Measurements from ENCODE around the gene AJUBA.
"Not testable (repeated sequence)": the region's sequence is repeated elsewhere in the genome, so short reads cannot be mapped to it uniquely, and the experiment has no call there.

The AJUBA gene

DNA sequence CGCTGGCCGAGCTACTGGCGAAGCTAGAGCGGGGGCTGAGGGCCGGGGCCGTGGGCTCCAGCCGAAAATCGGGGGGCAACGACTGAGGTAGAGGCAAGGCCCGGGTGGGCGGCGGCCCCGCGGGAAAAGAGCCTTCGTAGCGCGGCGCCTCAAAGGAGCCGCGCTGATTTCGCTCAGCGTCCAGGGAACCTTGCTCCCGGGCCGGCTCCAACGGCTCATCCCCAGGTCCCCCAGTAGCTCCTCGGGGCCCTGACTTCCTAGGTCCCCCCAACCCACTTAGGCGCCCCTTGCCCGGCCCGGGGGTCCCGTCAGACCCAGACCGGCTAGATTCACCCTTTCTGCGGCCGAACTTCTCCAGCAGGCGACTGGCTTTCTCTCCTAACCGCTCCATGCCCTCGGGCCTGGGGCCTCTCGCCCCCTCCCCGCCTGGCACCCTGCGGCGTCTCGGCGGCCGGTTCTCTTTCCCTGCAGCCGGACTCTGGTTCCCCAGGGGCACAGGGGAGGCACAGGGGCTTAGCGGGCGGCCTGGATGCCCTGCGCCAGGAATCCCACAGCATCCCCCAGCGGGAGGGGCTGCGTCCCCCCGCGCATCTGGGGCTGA lies 375 bp downstream of the AJUBA start:
- in situ Hi-C loops (cut with MboI; ENCODE audit: low sequenced_read_pairs): no loop called here

- in situ Hi-C loops (cut with MboI; ENCODE audit: low sequenced_read_pairs): no loop called here
These were observed 1.1 kb downstream of the AJUBA start for GRCh38 chr14:22981090-22981875.

DNA sequence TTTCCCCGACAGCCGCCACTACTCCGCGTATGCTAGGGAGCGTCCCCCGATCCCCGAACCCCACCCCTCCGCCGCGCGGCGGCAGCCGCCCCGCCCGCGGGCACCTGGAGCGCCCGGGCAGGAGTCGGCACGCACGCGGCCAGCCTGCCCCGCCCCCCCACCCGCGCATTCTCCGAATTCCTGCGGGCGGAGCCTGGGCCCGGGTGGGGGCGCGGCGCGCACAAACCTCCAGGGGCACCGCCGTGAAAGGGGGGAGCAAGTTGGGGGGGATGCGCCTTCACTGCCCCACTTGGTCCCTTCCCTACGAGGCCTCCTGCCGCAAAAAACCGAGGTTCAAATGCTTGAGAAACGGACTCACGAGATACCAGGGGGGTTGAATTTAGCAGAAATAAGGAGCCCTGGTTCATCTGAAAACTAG lies 1.7 kb downstream of the AJUBA start:
- in situ Hi-C loops (cut with MboI; ENCODE audit: low sequenced_read_pairs): no loop called here

- in situ Hi-C loops (cut with MboI; ENCODE audit: low sequenced_read_pairs): no loop called here
These were observed 2.5 kb downstream of the AJUBA start for GRCh38 chr14:22979748-22980392.

DNA sequence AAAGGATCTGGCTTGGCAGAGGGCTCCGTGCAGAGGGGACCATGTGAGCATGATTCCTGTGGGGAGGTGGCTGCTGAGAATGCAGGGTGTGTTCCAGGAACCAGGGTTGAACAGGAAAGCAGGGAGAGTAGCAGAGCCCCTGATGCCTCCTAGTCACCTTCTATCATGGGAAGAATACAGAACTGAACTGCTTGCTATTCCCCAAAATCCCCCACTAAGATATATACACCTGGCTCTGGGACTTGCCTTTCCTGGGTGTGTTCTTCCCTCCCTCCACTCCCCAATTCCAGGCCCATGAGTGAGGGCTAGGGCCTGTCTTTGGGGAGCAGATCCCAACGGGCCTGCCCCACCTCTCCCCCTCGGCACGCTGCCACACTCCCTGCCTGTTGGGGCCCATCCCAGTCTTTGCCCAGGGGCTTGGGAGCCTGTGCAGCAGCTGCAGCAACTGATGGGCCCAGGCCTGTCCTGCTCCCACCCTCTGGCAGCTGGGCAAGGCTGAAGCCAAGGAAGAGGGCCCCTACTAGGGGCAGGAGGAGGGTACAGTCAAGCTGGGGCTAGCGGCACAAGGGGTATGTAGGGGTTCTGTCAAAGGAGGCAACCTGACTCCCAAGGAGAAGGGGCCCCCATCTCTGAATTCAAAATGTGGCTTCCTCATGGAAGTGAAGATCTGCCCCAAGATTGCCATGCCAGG lies 3.2 kb downstream of the AJUBA start:
- in situ Hi-C loops (cut with MboI; ENCODE audit: low sequenced_read_pairs): no loop called here

- in situ Hi-C loops (cut with MboI; ENCODE audit: low sequenced_read_pairs): no loop called here
These were observed 3.9 kb downstream of the AJUBA start for GRCh38 chr14:22978487-22978837.

- in situ Hi-C loops (cut with MboI; ENCODE audit: low sequenced_read_pairs): no loop called here
These were observed 4.5 kb downstream of the AJUBA start for GRCh38 chr14:22977684-22978486.

GRCh38 chr14:22977434-22977683 lies 5.0 kb downstream of the AJUBA start:
- in situ Hi-C loops (cut with MboI; ENCODE audit: low sequenced_read_pairs): no loop called here

DNA sequence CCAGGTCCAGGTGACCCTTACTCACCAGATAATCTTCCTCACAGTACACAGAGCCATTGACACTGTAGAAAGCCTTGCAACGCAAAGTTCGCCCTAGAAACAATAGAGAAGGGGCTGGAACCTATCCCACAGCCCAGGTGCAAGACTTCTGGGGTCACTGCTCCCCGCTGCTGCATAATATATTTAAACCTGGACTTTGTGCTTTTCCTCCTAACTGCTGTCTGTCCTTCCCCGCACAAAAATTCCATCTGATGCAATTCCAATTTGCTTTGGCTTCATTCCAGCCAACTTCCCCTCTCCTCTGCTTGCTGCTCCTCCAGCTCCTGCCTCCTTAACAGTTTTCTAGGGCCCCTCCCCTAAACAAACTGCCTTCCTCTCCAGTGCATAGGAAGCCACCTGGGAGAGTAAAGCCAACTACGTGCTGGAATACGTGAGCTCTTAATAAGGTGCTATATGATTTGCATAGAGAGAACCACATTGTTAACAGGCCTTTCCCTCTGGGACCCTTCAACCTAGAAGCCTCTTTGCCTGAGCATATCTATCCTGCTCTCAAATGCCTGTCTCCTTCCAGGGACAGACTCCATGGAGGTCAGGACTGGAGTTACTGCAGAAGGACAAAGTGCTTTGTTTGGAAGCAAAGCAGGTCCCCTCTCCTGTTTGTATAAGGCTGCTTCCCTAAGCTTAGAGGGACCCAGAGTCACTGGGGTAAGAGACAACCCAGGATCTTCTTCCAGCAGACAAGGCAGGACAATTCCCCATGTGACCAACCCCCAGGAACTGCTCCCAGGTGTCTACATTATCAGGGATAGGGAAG lies 5.5 kb downstream of the AJUBA start:
- in situ Hi-C loops (cut with MboI; ENCODE audit: low sequenced_read_pairs): no loop called here

DNA sequence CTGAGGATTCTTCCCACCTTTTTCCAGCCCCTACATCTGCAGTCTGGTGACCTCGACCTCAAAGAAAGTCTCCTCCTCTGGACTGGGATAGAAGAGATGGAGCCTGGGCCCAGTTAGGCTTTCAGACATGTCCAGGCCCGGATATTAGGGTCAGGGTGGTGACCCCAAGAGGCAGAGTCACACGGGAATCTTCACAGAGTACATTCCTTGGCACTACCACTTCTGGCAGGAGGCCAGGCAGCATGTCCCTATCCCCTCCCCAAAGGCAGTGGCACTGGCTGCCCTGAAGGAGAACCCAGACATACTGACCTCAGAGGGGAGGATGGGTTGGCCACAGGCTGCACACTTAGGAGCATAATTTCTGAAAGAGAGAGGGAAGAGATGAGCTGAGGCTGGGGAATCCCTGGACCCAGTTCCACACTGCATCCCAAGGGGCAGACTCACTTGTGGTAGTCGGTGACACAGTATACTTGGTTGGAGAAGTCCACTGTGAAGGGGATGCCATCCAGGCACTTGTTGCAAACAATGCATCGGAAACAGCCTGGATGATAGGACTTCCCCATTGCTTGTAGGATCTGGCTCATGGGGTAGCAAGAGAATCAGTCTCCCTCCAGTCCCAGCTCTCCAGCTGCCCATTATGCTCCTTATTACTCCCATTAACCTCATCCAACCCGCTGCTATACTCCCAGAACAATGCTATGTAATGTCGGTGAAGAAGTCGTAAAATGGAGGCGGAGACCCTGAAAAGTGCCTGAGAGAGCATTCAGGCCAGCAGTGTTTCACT lies 7.6 kb downstream of the AJUBA start:
- in situ Hi-C loops (cut with MboI; ENCODE audit: low sequenced_read_pairs): no loop called here

- in situ Hi-C loops (cut with MboI; ENCODE audit: low sequenced_read_pairs): no loop called here
These were observed 8.9 kb downstream of the AJUBA start for GRCh38 chr14:22973217-22974032.

GRCh38 chr14:22972313-22972930 lies 9.9 kb downstream of the AJUBA start:
- in situ Hi-C loops (cut with MboI; ENCODE audit: low sequenced_read_pairs): no loop called here

- in situ Hi-C loops (cut with MboI; ENCODE audit: low sequenced_read_pairs): no loop called here
These were observed 11.2 kb downstream of the AJUBA start for GRCh38 chr14:22971152-22971551.

DNA sequence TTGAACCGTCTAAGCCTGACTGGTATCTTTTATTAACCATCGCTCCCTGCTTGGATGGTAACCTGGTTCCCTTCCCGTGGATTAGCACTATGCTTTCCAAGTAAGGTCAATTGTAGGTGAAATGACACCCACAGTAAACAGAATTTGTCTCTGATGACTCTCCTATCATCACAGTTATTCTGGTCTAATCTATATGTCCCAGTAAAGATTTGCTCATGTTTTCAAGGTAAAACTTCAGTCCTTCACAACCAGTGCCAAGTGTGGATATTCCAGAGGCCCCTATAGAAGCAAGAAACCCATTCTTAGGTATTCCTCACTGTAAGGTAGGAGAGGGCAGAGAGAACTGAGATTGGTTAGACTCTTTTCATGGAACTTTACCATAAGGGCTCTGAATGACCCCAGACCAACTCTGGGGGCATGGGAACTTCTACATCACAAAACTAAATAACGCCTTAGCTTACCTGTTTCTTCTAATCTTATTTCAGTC lies 15.5 kb downstream of the AJUBA start:
- in situ Hi-C loops (cut with MboI; ENCODE audit: low sequenced_read_pairs): no loop called here

DNA sequence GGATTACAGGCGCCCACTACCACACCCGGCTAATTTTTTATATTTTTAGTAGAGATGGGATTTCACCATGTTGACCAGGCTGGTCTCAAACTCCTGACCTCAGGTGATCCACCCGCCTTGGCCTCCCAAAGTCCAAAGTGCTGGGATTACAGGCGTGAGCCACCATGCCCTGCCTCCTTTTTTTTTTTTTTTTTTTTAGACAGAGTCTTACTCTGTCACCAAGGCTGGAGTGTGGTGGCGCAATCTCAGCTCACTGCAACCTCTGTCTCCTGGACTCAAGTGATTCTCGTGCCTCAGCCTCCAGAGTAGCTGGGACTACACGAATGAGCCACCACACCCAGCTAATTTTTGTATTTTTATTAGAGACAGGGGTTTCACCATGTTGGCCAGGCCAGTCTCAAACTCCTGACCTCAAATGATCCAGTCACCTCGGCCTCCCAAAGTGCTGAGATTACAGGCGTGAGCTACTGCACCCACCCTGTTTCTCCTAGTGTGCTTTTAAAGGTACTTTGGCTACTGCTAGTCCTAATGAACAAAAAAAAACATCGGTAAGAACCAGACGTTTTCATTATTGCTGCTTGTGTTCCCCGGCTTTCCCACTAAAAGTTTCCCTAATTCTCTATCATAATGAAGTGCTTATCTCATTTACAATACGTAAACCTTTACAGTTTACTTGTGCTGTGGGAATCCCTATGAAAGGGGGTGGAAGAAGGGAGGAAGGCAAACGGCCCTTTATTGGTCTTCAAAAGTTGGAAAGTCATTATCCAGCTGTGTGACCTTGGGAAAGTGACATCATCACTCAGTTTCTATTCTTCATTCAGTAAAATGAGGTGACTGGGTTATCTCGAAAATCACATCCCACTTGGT lies 16.2 kb downstream of the AJUBA start:
- in situ Hi-C loops (cut with MboI; ENCODE audit: low sequenced_read_pairs): not testable (repeated sequence)

DNA sequence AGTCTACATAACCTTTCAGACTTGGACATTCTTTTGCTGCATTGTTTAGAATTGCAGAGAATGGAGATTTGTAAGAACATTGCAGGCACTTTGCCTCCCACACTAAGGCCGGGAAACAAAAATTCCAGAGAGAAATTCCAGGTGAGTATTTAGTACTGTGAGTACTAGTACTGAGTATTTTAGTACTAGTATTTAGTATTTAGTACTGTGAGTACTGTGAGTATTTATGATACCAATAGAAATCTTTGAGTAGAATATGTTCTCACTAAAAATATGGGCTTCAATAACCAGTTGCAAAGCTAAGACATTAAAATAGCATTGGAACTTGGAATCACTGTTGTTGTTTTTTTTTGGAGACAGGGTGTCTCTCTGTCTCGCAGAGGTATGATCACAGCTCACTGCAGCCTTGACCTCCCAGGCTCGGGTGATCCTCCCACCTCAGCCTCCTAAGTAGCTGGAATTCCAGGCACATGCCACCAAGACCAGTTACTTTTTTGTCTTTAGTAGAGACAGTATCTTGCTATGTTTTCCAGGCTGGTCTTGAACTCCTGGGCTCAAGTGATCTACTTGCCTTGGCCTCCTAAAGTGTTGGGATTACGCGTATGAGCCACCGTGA lies 20.2 kb downstream of the AJUBA start:
- in situ Hi-C loops (cut with MboI; ENCODE audit: low sequenced_read_pairs): no loop called here

All from HL-60/S4 treated with phorbol 12-myristate 13-acetate at 8.2 ng/mL for 4 days and 3 days (cell line).